ENCODE measurements around the gene GPR157. TPM values are rescaled to one million over a fixed set of nuclear protein-coding genes. Genes with fewer than 3 reads are reported as not detected.
"Not testable (repeated sequence)": the region's sequence is repeated elsewhere in the genome, so short reads cannot be mapped to it uniquely, and the experiment has no call there.

GPR157 gene
- 1 to 10 TPM in 3 of 4 donors, under 1 TPM in 1; 0.81 to 2.4 (median 1.7) TPM for polyA plus RNA-seq (ENCODE audit: insufficient read length in 4 of 4)

DNA sequence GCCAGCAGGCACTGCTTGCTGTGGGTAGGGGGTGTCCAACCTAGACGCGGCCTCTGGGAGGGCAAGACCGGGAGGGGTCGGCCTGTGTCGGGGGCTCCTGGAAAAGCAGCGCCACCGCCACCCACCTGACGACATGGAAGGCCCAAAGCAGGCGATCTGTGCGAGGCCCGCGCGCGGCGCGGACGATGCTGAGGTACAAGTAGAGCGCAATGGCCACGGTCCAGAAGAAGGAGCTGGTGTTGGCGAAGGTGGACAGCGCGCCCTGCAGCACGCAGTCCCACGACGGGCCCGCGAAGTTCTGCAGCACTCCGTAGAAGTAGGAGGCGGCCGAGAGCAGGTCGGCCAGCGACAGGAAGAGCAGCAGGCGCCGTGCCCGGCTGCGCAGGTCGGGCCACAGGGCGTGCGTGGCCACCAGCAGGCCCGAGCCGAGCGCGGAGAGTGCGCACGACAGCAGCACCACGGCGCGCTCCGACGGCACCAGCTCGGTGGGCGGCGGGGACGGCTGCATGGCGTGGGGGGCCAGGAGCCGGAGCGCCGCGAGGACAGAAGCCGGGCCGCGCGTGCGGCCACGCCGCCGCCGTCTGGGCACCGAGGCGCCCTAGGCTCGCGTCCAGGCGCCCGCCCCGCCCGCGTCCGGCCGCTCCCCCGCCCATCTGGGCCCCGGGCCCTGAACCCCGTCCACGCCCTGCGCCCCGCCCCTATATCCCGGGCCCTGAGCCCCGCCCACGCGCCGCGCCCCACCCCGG, at the start of gene GPR157:
TSS of gene GPR157 (minus strand) at position 583 of the 746 bp plus-strand sequence. CDS start at position 508, 75 bp downstream.
- DNase-seq (ENCODE audit: low read depth in 4 of 4, low spot score in 3 of 4): no peak

- DNase-seq (ENCODE audit: low read depth in 4 of 4, low spot score in 3 of 4): no peak
Measured at GRCh38 chr1:9174762-9175161, 45.9 kb upstream of the GPR157 start.

- no peak for DNase-seq (ENCODE audit: low read depth in 4 of 4, low spot score in 3 of 4)
Measured at GRCh38 chr1:9174243-9174642, 45.3 kb upstream of the GPR157 start.

DNA sequence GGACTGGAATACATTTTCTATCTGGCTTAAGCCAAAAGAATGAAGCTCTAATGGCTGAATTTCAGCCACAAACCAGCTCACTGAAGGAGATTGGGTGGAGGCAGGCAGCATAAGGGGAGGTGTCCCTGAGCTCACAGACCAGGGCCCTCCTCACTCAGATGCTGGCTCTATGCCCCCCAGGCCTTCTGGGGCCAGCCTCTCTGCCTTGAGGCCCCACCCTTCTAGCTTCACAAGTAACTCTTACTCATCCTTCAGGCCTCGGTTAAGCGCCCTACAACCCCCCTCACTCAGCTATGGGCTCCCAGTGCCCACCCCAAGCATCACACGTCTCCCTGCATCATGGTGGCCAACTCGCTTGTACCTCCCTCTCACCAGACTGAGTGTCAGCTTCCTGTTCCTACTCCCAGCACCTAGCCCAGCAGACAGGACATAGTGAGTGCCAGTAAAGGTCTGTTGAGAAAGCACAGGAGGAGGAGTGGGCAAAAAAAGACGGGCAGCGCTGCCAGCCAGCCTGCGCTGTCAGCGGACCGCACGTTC, 40.8 kb upstream of the GPR157 start:
- no peak for DNase-seq (ENCODE audit: low read depth in 4 of 4, low spot score in 3 of 4)

DNA sequence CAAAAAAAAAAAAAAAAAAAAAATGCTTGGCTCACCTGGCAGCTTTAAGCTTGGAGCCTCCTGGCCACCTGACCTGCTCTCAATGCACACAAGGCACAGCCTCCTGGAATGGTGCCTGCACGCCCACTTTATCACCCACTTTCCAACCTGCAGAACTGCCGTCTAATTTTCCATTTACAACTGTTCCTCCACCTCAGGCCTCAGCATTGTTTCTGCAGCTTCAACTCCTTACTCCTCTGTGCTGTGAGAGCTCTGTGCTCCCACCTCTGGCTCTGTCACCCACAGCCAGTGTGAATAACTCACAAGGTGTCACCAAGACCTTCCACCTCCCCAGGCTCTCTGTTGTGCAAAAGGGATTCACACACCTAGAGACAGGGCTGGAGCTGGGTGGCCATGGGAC, 38.7 kb upstream of the GPR157 start:
- DNase-seq (ENCODE audit: low read depth in 4 of 4, low spot score in 3 of 4): no peak

GRCh38 chr1:9166289-9167235, 37.7 kb upstream of the GPR157 start:
- DNase-seq (ENCODE audit: low read depth in 4 of 4, low spot score in 3 of 4): no peak

GRCh38 chr1:9165396-9165795, 36.5 kb upstream of the GPR157 start:
- DNase-seq (ENCODE audit: low read depth in 4 of 4, low spot score in 3 of 4): no peak

DNA sequence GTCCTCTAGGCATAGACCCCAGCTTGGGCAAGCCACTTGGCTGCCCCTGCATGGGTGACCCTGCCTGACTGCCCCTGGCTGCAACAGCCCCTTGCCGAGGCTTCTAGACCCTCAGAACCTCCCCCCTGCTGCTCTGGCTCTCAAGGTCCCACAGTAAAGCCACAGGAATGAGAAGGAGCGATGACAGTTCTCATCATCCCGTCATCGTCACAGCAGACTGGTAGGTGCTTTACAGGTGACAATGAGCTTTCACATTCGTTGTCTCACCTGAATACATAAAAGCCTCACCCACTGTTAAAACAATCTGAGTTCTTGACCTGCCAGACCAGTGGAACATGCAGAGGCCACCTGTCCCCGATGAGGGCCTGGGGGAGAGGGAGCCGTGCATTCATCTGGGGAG, 36.0 kb upstream of the GPR157 start:
- DNase-seq (ENCODE audit: low read depth in 4 of 4, low spot score in 3 of 4): no peak

DNA sequence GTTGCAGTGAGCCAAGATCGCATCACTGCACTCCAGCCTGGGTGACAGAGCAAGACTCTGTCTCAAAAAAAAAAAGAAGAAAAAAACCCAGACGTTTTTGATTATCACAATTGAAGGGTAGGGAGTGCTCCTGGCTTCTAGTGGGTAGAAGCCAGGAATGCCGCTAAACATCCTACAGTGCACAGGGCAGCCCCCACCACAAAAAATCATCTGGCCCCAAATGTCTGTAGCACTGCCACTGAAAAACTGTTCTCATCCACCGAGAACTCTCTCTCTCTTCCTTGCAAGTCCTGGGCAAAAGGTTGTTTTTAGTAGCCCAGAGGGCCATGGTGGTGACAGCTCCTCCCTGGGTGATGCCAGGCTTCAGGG, 35.6 kb upstream of the GPR157 start:
- DNase-seq (ENCODE audit: low read depth in 4 of 4, low spot score in 3 of 4): no peak

DNA sequence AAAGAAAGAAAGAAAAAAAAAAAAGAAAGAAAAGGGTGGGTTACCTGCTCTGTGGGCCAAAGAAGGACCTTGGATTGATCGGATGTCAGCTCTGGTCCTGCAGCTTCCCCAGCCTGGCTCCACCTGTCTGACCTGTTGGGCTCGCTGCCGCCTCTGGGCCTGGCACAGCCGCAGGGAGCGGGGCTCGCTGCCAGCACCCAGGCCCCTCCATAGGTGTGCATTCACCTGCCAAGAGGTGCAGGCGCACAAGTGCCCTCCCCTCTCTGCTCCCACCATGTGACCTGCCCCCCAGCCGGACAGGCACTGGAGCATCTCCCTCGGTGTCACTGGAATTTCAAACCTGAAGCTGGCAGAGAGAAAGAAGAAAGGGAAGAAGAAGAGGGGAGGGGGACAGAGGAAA, 33.1 kb upstream of the GPR157 start:
- DNase-seq (ENCODE audit: low read depth in 4 of 4, low spot score in 3 of 4): no peak

DNA sequence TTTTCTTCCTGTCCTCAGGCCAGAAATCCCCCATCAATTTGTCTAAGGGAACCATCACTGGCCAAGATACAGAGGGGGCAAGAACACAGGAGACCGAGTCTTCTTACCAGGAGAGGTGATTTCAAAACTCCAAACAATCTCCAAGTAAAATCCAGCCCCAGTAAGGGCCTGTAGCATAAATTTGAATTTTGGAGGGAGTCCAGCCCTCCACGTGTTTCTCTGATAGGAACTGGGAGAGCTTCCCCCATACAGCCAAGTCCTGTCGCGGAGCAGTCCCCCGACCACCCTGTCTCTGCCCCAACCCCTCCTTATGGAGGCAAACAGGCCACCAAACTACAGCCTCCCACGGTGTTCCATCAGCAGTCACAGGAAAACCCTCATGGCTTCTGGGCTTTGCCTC, 32.4 kb upstream of the GPR157 start:
- DNase-seq (ENCODE audit: low read depth in 4 of 4, low spot score in 3 of 4): no peak

DNA sequence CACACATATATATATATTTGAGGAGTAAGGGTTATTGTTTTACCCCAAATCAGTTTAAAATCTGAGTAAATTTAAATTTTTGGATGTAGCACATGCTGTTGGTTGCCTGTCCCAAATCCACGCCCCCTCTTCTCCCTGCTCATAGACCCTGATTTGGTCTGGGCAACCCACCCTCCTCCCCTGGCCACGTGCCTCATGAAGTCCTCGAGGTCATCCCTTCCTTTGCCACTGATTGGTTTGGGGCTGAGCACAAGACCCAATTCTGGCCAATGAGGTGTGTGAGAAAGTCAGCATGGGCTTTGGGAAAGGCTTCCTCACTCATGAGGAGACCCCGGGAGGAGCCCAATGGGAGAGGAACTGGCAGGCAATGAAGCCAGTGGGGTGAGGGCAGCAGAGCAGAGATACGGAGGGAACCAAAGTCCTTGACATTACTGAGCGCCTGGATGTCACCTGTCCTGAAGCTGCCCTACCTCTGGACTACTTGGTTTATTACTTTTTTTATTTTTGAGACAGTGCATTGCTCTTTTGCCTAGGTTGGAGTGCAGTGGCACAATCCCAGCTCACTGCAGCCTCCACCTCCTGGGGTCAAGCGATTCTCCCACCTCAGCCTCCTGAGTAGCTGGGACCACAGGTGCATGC, 31.3 kb upstream of the GPR157 start:
- no peak for DNase-seq (ENCODE audit: low read depth in 4 of 4, low spot score in 3 of 4)

- no peak for DNase-seq (ENCODE audit: low read depth in 4 of 4, low spot score in 3 of 4)
Measured at GRCh38 chr1:9155879-9156278, 27.0 kb upstream of the GPR157 start.

DNA sequence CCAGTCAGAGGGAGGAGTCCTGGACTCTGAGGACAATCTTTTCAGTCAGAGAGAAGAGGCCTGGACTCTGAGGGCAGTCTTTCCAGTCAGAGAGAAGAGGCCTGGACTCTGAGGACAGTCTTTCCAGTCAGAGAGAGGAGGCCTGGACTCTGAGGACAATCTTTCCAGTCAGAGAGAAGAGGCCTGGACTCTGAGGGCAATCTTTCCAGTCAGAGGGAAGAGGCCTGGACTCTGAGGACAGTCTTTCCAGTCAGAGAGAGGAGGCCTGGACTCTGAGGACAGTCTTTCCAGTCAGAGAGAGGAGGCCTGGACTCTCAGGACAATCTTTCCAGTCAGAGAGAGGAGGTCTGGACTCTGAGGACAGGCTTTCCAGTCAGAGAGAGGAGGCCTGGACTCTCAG, 26.5 kb upstream of the GPR157 start:
- DNase-seq (ENCODE audit: low read depth in 4 of 4, low spot score in 3 of 4): not testable (repeated sequence)

DNA sequence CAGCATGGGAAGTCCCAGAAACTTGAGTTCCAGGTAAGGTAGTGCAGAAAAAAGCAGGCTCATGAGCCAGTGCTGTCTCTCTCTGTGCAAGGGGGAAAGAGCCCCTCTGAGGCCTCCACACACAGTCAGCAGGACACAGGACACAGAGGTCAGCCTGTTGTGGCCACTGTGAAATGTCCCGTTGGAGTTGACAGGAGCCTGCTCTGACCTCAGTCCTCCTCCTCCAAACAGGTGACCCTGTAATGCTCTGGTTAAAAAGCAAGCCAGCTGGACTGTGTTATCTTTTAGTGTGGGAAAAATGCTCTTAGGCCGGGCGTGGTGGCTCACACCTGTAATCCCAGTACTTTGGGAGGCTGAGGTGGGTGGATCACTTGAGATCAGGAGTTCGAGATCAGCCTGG, 24.2 kb upstream of the GPR157 start:
- no peak for DNase-seq (ENCODE audit: low read depth in 4 of 4, low spot score in 3 of 4)

GRCh38 chr1:9152535-9152934, 23.6 kb upstream of the GPR157 start:
- no peak for DNase-seq (ENCODE audit: low read depth in 4 of 4, low spot score in 3 of 4)

DNA sequence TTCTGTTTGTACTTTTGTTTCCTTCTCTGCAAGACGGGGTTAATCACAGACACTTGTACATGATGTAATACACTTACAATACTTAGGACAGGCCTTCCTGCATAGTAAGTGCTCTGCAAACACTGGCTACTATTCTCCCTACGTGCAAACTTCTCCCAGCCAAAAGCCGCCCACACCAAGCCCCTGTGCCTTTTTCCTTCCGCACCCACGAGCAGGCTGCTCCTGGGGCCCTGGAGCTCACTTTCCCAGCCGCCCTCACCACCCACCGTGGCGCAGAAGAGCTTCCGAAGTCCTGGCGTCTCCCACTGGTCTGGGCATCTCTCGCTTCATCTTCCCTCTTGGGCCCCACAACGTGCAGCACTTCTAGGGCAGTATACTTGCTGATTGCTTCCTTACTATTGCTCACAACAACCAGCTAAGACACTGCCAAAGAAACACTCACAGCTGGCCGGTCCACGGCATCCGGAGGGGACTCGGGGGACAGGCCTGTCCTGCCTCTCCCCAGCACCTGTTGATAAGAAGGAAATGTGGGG, 22.5 kb upstream of the GPR157 start:
- no peak for DNase-seq (ENCODE audit: low read depth in 4 of 4, low spot score in 3 of 4)

DNA sequence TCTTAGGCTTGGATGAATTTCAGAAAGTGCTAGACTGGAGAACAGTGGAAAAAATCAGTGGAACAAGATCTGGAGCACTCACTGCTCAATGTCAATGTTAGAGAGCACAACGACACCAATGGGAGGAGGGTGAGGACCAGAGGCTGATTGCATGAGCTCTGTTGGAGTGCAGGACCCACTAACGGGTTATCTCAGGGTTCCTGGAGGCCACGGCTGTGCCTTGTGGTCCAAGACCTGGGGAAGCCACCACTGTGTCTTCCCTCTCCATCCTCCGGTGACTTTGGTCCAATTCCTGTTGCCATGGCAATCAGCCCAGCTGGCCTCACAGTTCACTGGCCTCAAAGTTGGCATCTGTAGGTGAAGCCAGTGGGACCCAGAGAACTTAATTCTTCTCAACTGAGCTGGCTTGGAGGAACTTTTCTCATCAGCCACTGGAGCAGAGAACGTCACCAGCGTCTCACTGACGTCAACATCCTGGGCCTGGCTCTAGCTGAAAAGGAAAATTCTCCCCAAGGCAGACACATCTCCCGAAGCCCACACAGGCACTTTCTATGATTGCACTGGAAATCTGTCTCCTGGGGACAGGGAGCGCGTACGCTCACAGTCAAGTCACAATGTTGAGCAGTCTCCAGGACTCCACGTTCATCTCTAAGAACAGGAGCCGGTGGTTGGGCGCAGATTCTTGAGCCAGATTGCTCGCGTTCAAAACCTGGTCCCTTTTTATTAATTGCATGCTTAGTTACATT, 21.9 kb upstream of the GPR157 start:
- DNase-seq (ENCODE audit: low read depth in 4 of 4, low spot score in 3 of 4): no peak

- DNase-seq (ENCODE audit: low read depth in 4 of 4, low spot score in 3 of 4): no peak
Measured at GRCh38 chr1:9149837-9150581, 21.1 kb upstream of the GPR157 start.

Measured in left renal pelvis (tissue), 4 donors.